ENCODE data around the gene DIRAS1. TPM values are rescaled to one million over a fixed set of nuclear protein-coding genes. Genes with fewer than 3 reads are reported as not detected.

Gene DIRAS1
- polyA plus RNA-seq, 1 donor from 2014 or later, result 0.64 TPM

DNA sequence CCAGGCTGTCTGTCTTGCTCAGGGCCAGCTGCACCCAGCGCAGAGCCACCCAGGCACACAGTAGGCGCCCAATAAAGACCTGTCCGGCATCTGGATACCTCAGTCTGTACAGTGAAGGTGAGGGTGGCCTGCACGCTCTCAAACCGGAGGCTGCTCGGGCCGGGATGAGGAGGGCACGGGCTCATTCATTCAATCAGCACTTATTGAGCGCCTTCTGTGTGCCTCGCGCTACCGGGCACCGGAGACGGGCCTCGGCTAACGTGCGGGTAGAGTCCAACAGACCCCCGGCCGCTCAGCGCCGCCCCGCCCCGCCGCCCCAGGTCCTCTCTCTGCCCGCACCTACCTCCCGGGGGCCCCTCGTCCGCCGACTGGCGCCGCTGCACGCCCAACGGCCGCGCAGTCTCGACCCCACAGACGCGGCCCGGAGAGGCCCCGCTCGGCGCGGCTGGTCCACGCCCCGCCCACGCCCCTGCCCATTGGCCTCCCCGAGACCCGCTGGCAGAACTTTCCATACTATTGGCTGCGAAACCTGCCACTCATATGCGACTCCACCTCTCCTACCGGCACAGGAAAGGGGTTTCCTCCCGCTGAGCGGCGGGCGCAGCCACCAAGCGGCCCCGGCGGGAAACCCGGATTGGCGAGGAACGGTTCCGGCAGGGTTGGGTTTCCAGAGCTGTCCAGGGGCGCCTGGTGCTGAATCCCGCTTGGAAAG, 18.6 kb upstream of the DIRAS1 start, which contains the start of gene SLC39A3:
Gene SLC39A3, minus strand, starts transcription at position 416 of the 712 bp plus-strand sequence. CDS start 2,760 bp downstream, outside the sequence.
- peak within 1 kb of the TSS; percentile 85 to 97 (median 90) for H3K4me3 Mint-ChIP-seq
- peaks cover 10 to 22% (median 18%) of the 10 kb centered on the region in 3 donors for H3K4me1 Mint-ChIP-seq
- H3K27me3 Mint-ChIP-seq, result peaks cover 3% of the 10 kb centered on the region
- no peaks in the 10 kb centered on the region for H3K9me3 Mint-ChIP-seq
- peaks cover 4% of the 10 kb centered on the region for H3K36me3 Mint-ChIP-seq
- peak within 1 kb of the TSS; percentile 89 to 94 (median 94) for H3K27ac Mint-ChIP-seq

DNA sequence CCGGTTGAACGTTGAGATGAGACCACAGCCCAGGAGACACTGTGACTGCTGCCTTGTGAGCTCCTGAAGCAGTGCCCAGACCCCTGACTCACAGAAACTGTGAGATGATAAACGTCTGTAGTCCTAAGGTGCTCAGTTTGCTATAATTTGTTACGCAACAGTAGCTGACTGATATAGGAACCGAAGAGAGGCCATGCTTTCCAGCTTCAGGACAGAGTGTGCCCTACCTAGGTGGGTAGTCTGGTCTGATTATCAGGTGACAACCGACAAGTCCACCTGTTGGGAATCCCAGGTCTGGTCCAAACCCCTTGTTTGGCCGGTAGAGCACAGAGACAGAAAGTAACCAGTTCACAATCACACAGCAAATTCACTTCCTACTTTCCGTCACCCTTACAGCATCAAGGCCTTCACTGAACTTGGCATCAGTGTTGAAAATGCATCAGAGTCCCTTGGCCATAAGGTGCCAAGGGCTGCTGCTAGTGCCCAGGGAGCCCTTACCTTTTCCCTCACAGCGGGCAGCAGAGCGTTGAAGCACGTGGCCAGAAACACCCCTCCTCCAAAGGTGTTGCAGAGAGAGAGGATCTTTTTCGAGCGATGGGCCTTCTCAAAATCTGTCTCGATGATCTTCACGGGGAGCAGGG, 15.5 kb upstream of the DIRAS1 start:
- Mint-ChIP-seq H3K4me1 (peaks cover 13 to 29% (median 28%) of the 10 kb centered on the region in 3 donors), H3K27ac (peak overlapping the region in 2 of 3 donors; percentile 1 to 18), H3K27me3 (peaks cover 3% of the 10 kb centered on the region), H3K9me3 (no peaks in the 10 kb centered on the region), H3K4me3 (peak overlapping the region in 2 of 4 donors; percentile 54 to 79), H3K36me3 (peaks cover 4% of the 10 kb centered on the region)

DNA sequence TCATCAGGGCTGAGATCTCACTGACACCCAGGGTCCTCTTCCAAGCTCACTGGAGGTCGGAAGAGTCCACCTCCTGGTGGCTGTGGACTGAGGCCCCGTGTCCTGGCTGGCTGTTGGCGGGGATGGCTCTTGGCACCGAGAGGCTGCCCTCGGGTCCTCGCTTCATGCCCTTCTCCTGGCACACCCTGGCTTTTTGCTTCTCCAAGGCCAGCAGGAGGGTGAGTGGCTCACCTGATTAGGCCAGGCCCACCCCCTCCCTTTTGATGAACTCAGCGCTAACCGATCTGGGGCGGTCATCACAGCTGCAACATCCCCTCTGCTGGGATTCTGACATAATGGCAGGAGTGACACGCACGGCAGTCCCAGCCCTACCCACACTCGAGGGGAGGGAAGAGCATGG, 14.2 kb upstream of the DIRAS1 start:
- H3K27me3 Mint-ChIP-seq, result peaks cover 3% of the 10 kb centered on the region
- H3K9me3 Mint-ChIP-seq, result no peaks in the 10 kb centered on the region
- no peak overlapping the region for H3K27ac Mint-ChIP-seq
- no peak overlapping the region for H3K4me3 Mint-ChIP-seq
- peaks cover 4% of the 10 kb centered on the region for H3K36me3 Mint-ChIP-seq
- H3K4me1 Mint-ChIP-seq, result peaks cover 13 to 28% (median 27%) of the 10 kb centered on the region in 3 donors

DNA sequence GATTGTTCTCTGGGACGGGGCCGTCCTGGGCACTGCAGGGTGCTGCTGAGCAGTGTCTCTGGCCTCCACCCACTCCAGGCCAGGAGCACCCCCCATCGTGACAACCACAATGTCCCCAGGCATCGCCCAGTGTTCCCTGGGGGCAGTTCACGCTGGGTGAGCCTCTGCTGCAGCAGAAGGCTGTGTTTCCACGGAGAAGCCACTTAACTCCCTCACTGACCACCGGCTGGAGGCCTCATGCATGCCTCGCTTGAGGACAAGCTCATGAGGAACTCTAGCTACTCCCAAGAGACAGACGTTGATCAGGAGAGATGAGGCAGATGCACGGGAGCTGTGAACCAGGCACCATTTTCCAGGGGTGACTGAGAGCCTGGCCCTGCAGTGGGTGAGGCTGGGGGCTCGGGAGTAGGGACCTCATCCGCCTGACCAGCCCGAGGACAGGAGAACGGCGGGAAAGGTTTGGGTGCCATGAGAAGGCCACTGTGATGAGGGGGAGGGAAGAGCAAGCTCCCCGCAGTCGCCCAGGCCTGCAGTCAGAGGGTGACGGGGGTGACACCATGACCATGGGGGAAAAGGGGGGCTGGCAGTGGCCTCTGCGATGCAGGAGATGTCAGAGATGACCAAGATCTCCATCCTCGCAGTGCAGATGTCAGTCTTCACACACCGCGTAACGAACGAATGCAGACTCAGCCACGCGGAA, 13.6 kb upstream of the DIRAS1 start:
- Mint-ChIP-seq H3K27ac (peak overlapping the region in 2 of 3 donors; percentile 59 to 63), H3K4me1 (peaks cover 10 to 23% (median 22%) of the 10 kb centered on the region in 3 donors), H3K27me3 (no peaks in the 10 kb centered on the region), H3K4me3 (peak overlapping the region in 1 of 4 donors; percentile 57), H3K36me3 (peaks cover 4% of the 10 kb centered on the region), H3K9me3 (no peaks in the 10 kb centered on the region)

DNA sequence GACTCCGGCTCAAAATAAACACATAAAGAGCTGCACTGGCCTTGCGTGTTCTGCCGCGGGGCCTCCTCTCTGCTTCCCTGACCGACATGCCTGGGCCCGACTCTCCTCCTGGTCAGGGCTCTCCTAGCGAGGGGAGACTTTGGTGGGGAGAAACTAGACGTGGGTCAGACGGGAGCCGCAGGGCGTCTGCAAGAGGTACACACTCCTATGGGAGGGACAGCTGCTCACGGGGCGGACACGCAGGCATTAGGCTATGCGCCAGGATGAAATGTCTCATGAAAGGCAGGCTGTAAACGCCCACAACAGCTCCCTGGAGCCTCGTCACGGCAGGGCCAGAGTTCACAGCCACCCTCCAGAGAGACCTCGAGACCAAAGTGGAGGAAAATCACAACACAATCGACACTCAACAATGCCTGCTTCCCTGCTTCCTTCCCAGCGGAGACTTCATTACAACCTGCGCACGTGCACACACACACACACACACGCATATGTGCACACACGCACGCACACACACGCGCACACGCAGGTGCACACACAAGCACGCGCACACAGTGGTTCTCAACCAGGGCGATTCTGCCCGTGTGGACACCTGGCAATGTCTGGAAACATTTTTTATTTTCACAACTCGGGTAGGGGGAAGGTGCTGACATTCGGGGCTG, 12.9 kb upstream of the DIRAS1 start:
- peak overlapping the region in 2 of 3 donors; percentile 59 to 80 for H3K27ac Mint-ChIP-seq
- peak overlapping the region in 1 of 4 donors; percentile 57 for H3K4me3 Mint-ChIP-seq

DNA sequence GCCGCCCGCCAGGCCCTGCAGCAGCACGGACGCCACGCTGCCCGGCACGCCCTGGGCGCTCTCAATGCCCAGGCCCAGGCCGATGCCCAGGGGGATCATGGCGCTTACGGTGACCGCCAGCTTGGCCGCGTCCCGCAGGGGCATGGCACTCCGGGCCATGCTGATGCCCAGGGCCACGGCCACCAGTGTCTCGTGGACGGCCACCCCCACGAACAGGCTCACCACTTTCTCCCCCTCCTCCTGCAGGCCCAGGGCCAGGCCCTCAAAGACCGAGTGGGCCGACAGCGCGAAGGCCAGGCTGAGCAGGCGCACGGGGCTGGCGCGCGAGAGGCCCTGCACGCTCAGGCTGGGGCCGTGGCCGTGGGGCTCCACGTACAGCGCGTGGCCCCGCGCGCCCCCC, 11.7 kb upstream of the DIRAS1 start:
- H3K27ac Mint-ChIP-seq, result no peak overlapping the region

More for the DNA sequence above, 12.9 kb upstream of the DIRAS1 start:
- Mint-ChIP-seq H3K36me3 (peaks cover 4% of the 10 kb centered on the region), H3K27me3 (no peaks in the 10 kb centered on the region), H3K4me1 (peaks cover 9 to 22% (median 18%) of the 10 kb centered on the region in 3 donors), H3K9me3 (no peaks in the 10 kb centered on the region)

DNA sequence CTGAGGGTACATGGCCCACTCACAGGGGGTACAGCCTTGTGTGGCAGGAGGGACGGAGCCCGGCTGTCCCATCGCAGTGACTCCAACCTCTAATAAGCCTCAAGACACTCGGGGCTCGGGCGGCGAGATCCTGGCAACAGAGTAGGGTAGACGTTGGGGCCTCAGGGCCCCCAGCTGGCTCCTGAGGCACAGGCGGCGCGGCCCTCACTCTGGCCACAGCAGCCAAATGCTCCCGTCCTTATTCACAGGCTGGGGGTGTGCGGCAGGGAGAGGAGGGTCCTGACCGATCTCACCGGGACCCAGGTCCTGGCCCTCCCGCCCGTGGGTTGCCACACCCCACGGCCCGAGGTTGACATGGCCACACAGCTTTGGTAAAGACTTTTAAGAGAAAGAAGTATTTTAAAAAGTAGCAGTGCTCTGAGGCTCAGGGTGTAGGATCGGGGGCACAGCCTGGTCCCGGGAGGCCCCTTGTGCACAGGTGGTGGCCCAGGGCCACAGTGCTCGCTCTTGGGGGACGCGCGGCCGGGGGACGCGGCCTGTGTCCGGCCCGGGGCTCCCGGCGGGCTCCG, 11.1 kb upstream of the DIRAS1 start:
- H3K4me1 Mint-ChIP-seq, result peaks cover 8 to 22% (median 20%) of the 10 kb centered on the region in 3 donors
- no peaks in the 10 kb centered on the region for H3K27me3 Mint-ChIP-seq
- H3K4me3 Mint-ChIP-seq, result no peak overlapping the region

More for the DNA sequence above, 11.7 kb upstream of the DIRAS1 start:
- H3K9me3 Mint-ChIP-seq, result no peaks in the 10 kb centered on the region
- H3K36me3 Mint-ChIP-seq, result peaks cover 4% of the 10 kb centered on the region
- H3K4me3 Mint-ChIP-seq, result peak overlapping the region in 1 of 4 donors; percentile 52
- H3K27me3 Mint-ChIP-seq, result no peaks in the 10 kb centered on the region
- H3K4me1 Mint-ChIP-seq, result peaks cover 8 to 22% (median 20%) of the 10 kb centered on the region in 3 donors

DNA sequence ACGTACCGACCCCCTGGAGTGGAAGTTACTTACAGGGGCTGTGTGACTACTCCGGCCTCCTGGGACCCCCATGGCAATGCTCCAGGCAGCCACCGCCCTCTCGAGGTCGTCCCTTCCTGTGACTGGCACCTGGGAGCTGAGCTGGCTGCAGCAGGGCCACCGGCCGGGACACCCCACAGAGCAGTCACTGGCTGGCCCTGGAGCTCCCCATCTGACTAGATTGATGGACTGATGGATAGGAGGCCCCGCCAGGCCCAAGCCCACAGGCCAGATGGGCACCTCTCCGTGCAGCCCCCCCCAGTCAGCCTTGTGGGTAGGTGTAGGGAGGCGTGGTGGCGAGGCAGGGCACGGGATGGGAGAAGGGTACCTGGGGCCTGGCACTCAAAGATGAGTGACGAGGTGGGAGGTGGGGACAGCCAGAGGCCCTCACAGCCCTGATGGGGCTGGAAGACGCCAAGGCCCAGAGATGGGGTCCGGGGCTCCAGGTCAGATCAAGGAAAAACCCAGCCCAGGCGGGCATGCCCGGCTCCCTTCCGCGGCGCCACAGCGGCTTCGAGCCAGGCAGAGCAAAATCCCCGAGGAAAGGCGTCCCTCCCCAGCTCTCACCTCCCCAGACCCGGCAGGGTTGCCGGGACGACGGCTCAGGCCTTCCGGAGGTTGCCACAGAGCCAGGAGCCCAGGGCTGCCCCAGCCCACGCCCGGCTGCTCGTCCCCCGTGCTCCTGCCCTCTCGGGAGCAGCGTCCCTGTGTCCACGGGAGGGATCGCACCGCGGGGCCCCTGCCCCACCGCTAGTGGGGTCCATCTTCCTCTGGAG, 10.2 kb upstream of the DIRAS1 start:
- peaks cover 3% of the 10 kb centered on the region for H3K27me3 Mint-ChIP-seq
- H3K36me3 Mint-ChIP-seq, result no peaks in the 10 kb centered on the region
- H3K9me3 Mint-ChIP-seq, result no peaks in the 10 kb centered on the region
- H3K27ac Mint-ChIP-seq, result no peak overlapping the region
- peaks cover 10 to 22% (median 13%) of the 10 kb centered on the region in 3 donors for H3K4me1 Mint-ChIP-seq
- H3K4me3 Mint-ChIP-seq, result peak overlapping the region in 1 of 4 donors; percentile 27

More for the DNA sequence above, 11.1 kb upstream of the DIRAS1 start:
- no peaks in the 10 kb centered on the region for H3K9me3 Mint-ChIP-seq
- H3K27ac Mint-ChIP-seq, result no peak overlapping the region
- peaks cover 4% of the 10 kb centered on the region for H3K36me3 Mint-ChIP-seq

DNA sequence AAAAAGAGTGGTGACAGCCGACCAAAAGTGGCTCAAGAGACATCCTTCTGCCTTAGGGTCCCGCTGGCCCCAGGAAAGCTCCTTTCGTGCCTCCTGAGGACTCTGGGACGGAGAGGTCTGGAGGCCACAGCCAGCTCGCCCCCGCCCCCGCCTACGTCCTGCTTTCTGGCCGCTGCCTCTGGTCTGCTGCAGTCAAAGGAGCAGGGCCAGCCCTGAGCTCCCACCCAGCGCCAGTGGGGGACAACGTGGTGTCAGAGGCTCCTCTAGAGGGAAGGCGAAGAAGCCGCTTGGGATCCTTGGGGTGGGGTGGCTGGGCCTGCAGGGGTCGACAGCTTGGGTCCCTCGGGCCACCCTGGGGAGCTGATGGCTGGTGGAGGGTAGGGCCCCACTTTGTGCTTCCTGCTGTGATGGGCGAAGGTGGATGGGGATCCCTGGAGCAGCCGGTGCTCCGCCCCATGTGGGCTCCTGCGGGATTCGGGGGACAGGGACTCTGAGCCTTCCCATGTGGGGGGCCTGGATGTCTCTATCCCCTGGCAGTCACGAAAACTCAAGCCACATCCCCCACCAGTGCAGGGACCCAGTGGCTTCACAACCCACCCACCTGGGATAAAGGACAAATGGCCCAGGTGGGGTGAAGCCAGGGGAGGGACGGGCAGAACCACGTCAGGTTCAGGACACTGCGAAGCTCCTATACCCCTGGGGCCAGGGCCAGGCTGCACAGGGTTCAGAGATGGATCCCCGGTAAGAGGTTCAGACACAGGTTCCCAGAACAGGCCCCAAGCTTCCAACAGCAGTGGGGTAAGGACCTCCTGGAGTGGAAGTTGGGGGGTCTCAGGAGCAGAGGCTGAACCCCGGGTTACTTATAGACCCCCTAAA, 9.0 kb upstream of the DIRAS1 start:
- H3K36me3 Mint-ChIP-seq, result no peaks in the 10 kb centered on the region
- H3K27me3 Mint-ChIP-seq, result peaks cover 3% of the 10 kb centered on the region
- no peak overlapping the region for H3K27ac Mint-ChIP-seq
- peaks cover 12 to 22% (median 13%) of the 10 kb centered on the region in 3 donors for H3K4me1 Mint-ChIP-seq
- H3K4me3 Mint-ChIP-seq, result no peak overlapping the region
- no peaks in the 10 kb centered on the region for H3K9me3 Mint-ChIP-seq

DNA sequence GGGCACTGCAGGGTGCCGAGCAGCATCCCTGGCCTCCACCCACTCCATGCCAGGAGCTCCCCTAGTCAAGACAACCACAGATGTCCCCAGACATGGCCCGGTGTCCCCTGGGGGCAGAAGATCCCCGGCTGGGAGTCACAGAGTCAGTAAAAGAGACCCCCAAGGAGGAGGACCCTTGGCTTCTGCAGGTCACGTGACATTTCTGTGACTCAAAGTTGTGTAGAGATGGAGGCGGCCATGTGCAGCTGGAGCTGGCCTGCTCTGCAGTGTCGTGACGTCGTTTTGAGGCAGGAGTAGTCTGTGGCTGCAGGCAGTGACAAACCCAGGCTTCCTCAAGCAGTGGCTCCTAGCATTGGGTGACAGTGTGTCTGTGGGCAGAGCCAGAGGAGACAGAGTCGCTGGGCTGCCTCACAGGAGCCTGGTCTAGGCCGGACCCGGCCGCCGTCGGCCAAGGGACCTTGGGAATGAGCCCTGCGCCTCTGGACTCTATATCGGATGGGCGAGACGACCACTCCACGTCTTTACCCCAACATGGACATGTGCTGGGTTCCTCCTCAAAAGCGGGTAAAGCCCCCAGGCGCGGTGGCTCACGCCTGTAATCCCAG, 7.7 kb upstream of the DIRAS1 start:
- Mint-ChIP-seq H3K4me3 (peak overlapping the region in 1 of 4 donors; percentile 11), H3K27ac (peak overlapping the region in 1 of 3 donors; percentile 63), H3K27me3 (peaks cover 3% of the 10 kb centered on the region), H3K4me1 (peaks cover 8 to 15% (median 14%) of the 10 kb centered on the region in 3 donors), H3K9me3 (no peaks in the 10 kb centered on the region), H3K36me3 (no peaks in the 10 kb centered on the region)

DNA sequence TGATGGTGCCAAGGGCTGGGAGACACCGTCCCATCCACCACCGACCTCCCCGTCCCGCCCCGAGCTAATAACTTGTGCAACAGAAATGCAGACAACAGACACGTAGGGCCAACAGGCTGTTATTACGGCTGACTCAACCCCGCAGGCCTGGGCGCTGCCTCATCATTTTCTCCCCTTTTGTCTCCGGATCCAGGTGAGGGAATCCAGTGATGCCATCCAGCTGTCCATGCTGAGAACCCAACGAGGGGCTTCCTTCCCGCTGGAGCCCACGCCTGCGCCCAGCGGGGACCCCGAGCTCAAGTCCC, 6.4 kb upstream of the DIRAS1 start:
- peaks cover 3% of the 10 kb centered on the region for H3K27me3 Mint-ChIP-seq
- no peaks in the 10 kb centered on the region for H3K9me3 Mint-ChIP-seq
- peaks cover 10 to 14% (median 13%) of the 10 kb centered on the region in 3 donors for H3K4me1 Mint-ChIP-seq
- peak overlapping the region in 1 of 4 donors; percentile 52 for H3K4me3 Mint-ChIP-seq
- no peaks in the 10 kb centered on the region for H3K36me3 Mint-ChIP-seq
- H3K27ac Mint-ChIP-seq, result peak overlapping the region in 1 of 3 donors; percentile 76

DNA sequence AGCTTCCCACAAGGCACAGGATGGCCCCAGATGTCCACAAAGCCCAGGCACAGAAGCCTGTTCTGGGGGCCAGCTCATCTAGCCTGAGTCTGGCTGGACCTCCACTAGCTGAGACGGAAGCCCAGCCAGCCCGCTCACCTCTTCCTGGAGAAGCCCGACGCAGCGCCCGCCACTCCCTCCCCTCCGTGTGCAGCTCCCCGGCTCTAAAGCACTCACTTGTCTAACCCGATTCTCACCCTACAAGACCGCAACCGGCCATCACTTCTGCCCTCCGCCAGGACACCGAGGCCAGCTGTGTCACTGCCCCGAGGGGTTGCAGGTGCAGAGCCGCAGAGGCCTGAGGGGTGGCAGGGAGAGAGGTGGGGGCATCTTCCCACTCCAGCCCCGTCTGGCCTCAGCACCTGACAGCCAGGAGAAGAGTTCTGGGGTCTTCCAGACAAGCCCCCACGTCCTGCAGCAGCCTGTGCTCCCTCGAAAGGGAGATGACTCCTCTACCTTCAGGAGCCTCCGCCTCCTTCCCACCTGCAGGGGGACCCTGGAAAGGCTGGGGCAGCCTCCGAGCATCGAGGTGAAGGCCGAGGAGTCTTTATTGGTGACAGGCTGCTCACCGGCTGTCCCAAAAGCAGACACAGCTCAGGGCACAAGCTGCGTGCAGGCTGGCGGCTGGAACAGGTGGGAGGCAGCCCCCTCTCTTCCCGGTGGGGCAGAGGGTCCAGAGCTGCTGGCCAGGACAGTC, 5.9 kb upstream of the DIRAS1 start:
- peak overlapping the region in 1 of 3 donors; percentile 76 for H3K27ac Mint-ChIP-seq
- H3K4me1 Mint-ChIP-seq, result peaks cover 10 to 15% (median 13%) of the 10 kb centered on the region in 3 donors
- no peaks in the 10 kb centered on the region for H3K36me3 Mint-ChIP-seq
- peaks cover 3% of the 10 kb centered on the region for H3K27me3 Mint-ChIP-seq
- peak overlapping the region in 2 of 4 donors; percentile 9 to 49 for H3K4me3 Mint-ChIP-seq
- no peaks in the 10 kb centered on the region for H3K9me3 Mint-ChIP-seq
